Activated CD4-positive, alpha-beta T cell treated with anti-CD3 and anti-CD28 coated beads, Interleukin-10, Interleukin-2, amounts not matched to agents 100 ng/mL and 50 ng/mL, durations not matched to agents 16 hours and 8 hours (primary cell): ENCODE results near the gene DIPK1A.
"Not testable (repeated sequence)": the region's sequence is repeated elsewhere in the genome, so short reads cannot be mapped to it uniquely, and the experiment has no call there.

ENCODE experiments used
- DNase-seq: peaks from one replicate; pipeline ENCODE4 v3.0.0-alpha.2; 2020

The DIPK1A gene

GRCh38 chr1:92975551-92976232 is 14.4 kb upstream of the DIPK1A start:
- DNase-seq = peak; percentile 80

- not testable (repeated sequence) for DNase-seq
Measured at GRCh38 chr1:92974112-92974511, 12.8 kb upstream of the DIPK1A start.

DNA sequence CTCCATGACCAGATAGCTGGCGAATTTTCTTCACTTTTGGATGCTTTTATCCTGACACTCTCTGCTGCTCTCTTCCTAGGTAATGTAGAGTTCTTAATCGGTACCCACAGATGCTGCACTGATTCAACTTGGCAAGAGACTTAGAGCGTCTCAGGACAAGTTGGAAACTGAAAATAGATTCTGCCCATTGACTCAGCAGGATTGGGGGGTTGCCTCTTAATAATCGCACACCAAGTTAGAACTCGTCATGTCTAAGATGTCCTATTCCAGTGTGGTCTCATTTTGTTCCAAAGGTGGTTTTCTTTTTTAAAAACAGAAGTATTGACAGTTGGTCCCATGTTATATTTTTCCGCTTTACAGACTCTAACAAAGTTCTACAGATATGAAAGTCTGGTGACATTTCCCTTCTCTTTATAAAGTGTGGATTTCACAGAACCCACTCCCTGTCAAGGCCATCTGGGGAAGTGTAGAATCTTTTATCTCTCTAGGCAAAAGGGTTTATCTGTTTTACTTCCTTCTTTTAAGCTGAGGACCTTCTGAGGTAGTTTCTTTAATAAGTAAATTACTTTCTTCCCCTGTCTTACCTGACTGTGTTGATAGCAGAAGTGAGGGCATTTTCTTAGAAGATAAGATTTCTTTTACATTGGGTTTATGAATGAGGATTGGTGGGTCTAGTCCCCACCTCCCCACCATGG is 12.1 kb upstream of the DIPK1A start:
- peak; percentile 73 for DNase-seq

- DNase-seq = no peak
Measured at GRCh38 chr1:92972409-92973129, 11.3 kb upstream of the DIPK1A start.

GRCh38 chr1:92971932-92972331 is 10.7 kb upstream of the DIPK1A start:
- DNase-seq = not testable (repeated sequence)

DNA sequence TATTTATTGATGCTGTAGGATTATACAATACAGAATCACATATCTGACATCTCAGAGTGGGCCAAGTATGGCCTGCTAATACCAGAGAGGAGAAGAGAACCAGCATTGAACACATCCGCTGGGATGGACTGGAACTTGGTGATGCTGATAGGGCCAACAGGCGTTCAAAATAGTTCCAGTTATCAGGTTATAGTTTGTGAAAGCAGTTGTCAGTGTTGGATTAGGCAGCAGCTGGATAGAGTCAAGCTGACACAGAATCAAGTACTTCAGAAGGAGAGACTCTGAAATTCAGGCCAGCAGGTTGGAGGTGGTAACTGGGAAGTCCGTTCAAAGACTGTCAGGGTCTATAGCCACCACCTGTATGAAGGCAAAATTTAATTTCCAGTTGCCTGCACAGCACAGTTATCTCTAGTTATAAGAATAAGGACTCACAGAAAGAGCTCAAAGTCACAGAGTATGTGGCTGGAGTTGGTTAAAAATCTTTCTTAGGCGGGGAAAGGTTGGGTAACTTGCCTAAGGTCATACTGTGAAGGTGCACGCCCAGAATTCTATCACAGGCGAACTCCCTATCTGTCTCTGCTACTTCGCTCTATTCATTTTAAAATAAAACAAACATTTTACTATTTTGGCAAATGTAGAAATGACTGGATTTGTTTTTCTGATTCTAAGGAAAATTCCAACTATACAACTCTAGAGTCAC is 9.9 kb upstream of the DIPK1A start:
- no peak for DNase-seq

DNA sequence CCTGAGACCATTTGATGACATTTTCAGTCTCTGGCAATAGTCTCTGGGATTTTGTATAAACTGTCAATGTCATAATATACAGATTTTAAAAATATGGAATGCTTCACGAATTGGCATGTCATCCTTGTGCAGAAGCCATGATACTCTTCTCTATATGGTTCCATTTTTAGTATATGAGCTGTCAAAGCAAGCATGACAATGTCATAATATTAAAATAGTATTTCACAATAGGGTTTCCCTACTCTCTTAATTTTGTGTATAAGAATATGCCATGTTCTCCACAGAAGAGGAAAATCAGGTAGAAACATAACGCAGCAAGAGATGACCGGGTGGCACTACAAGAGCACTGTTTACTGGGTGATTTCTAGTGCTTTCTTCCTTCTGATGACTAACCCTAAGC is 8.3 kb upstream of the DIPK1A start:
- DNase-seq = no peak

DNA sequence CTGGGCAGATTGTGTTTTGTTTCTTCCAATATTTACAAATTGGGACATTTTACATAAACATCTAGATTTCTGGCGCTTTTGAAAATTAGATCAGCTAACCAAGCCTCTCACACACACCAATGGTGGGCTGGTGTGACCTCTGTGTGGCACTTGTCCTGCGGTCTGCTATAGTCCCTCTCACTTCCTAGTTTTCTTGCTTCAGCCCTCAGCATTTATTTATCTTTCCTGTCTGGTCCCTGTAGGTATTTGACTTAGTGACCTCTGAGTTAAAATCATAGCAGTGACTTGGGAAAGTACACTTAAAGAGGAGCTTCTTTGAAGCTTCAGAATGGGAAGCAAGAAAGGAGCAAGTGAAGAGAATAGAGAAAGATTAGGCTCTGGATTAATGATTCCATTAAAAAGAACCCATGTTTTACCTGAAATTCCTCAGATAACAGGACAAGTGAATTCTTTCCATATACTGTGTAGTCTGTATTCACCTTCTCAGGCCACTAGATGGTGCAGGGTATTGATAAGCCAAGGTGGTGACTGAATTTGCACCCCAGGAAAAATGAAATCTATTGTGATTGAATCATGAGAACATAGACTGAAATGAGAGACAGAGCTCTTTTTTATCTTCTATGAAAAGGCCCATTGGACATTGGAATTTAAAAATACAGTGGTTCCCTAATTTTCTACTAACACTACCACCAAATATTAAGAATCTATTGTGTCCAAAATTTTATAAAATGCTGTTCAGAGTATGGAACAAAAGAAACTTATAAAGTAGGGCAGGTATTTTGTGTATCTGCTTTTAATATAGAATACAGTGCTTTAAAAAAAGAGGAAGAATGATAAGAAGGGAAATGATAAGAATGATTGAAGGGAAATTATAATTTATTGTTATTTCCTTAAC is 7.1 kb upstream of the DIPK1A start:
- DNase-seq = peak; percentile 65

- DNase-seq = peak; percentile 40
Measured at GRCh38 chr1:92964998-92965397, 3.7 kb upstream of the DIPK1A start.

GRCh38 chr1:92964316-92964715 is 3.1 kb upstream of the DIPK1A start:
- DNase-seq = no peak

GRCh38 chr1:92961896-92962752 is 862 bp upstream of the DIPK1A start:
- peak; percentile 91 for DNase-seq

GRCh38 chr1:92960395-92961130 is 699 bp downstream of the DIPK1A start:
- peak; percentile 83 for DNase-seq

DNA sequence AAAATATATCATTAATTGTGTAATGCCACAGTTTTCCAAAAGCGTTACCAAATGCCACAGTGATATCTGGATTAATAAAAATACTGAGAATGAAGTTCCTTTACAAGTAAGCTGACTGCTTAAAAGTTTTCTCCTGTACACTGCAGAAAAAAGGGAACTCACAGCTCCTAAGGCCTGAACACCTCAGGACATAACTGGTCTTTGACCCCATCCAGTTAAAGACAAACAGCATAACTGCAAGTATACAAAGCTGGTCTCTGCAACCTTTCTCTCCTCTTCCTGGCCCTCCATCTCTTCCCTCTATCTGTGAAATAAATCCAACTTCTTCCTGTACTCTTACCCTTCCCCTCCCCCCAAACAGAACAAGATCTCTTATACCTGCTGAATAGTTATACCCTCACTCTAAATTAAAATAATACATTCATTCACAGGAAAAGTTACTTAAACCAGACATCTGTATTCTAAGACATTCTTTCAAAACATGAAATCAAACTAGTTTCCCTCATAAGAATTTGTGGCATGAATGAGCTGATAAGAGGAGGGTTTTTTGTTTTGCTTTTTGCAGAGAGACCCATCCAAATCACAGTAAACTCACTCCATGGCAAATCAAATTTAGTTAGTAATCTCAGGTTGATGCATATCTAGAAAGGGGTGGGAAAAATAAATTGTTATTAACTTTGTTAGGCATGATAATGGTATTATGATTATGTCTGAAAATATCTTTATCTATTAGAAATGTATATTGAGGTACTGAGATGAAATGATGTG is 2.9 kb downstream of the DIPK1A start:
- DNase-seq = no peak

DNA sequence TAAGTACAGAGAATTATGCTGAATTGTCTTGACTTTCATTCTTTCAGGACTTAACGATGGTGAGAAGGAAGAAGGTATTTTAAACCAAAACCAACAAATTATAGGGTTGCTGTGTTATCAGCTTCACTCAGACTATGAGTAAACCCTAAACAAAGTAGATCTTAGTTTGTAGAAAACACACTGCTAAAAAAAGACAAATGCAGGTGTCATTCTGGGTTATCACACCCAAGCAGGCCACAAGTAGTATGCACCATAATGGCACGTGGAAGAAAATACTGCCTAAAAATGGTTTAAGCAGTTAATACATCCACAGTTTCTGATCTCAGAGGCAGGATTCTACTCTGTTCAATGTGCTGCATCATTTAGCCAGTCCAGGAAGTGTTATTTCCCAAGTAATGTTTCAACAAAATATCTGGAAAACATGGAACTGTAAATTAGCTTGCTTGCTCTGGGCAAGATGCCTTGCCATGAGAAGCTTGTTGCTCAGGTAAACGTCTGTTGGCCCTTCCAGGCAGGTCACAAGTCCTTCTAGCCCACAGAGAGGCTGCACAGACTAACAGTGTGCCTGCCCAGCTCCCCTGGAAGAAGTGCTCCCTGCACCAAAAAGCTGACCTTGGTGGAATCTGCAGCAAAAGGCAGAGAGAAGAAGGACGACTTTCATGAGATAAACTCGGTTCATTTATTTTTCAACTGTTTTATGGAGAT is 4.1 kb downstream of the DIPK1A start:
- peak; percentile 59 for DNase-seq

GRCh38 chr1:92956254-92957029 is 4.8 kb downstream of the DIPK1A start:
- DNase-seq = peak; percentile 45

GRCh38 chr1:92953491-92953890 is 7.8 kb downstream of the DIPK1A start:
- DNase-seq = peak; percentile 84

DNA sequence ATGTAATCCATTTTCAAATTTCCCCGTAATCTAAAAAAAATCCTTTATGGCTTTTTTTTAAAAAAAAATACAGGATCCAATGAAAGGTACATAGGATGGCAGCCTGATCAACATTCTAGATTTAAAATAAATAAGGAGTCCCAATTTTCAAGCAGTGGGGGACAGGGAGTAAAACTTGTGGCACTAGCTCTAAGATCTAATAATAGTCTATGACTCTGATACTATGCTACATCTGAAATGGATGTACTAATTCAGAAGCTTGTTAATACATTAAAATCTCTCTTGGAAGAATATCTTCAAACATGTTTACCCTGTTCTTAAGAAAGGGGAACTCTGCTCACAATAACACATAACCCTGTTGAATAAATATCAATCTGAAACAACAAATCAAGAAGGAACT is 8.5 kb downstream of the DIPK1A start:
- DNase-seq = no peak

- DNase-seq = peak; percentile 43
Measured at GRCh38 chr1:92951141-92951582, 10.1 kb downstream of the DIPK1A start.
